GM12878 (cell line): Measurements from ENCODE around the gene B9D2. TPM values are rescaled to one million over a fixed set of nuclear protein-coding genes. Genes with fewer than 3 reads are reported as not detected.

Experiments used
- ATAC-seq: fragments of 200-7000 bp; cut with Tn5 transposase; 3 replicates; pipeline ENCODE4 v1.9.1; 2020; ENCODE audit warnings: mild to moderate bottlenecking, moderate library complexity
- BruUV-seq: library from RNA; stranded (reverse); fragments of 400-500 nt; replicated peaks from 2 replicates; lab custom pipeline; 2021; lab: Mats Ljungman, UMichigan
- CTCF ChIA-PET: fragments of 300-600 bp; sonication (Branson Sonifier 250); formaldehyde crosslinking; extraction: SDS; loops from one replicate; lab custom pipeline; 2021; ENCODE audit warnings: inconsistent platforms; lab: Yijun Ruan, JAX
- POLR2A ChIA-PET: fragments of 350-600 bp; formaldehyde crosslinking; extraction: SDS; loops from one replicate; lab custom pipeline; 2021; ENCODE audit warnings: inconsistent platforms; lab: Charles Lee
- RAD21 ChIA-PET: fragments of 300-600 bp; sonication (Branson Sonifier 250); formaldehyde crosslinking; loops from one replicate; lab custom pipeline; 2023; ENCODE audit warnings: antibody characterized with exemption; ENCODE audit not compliant: unreplicated experiment; lab: Charles Lee
- SMC1A ChIA-PET: fragments of 300-600 bp; sonication (Branson Sonifier 250); formaldehyde crosslinking; loops from one replicate; lab custom pipeline; 2023; ENCODE audit not compliant: unreplicated experiment, uncharacterized antibody; lab: Charles Lee
- DNase-seq: peaks from one replicate; pipeline ENCODE4 v3.0.0-alpha.2; 2011; ENCODE audit warnings: low read depth, low spot score
- FAIRE-seq: peaks from 3 replicates; lab custom pipeline; 2011; peaks lifted over from hg19 to GRCh38; lab: Jason Lieb, UNC
- H2AFZ ChIP-seq: 2 replicates; pipeline ENCODE4 v1.6.0; 2011; ENCODE audit warnings: low read depth, low read length, control low read depth; ENCODE audit not compliant: control insufficient read depth
- H3K27ac ChIP-seq: 2 replicates; pipeline ENCODE4 v1.5.1; 2011; ENCODE audit warnings: control low read depth; ENCODE audit not compliant: control insufficient read depth, insufficient read depth
- H3K27me3 ChIP-seq, 2 experiments: replicated peaks in 1 of 2; 2 replicates each; pipeline versions ENCODE4 v1.6.0 to v1.6.1; 2011; ENCODE audit warnings: low read length in 1 of 2; ENCODE audit not compliant: control insufficient read depth in 2 of 2, insufficient read depth in 2 of 2
- H3K36me3 ChIP-seq, 2 experiments: 2 replicates each; pipeline ENCODE4 v1.5.1; 2011; ENCODE audit warnings: low read length in 1 of 2; ENCODE audit not compliant: control insufficient read depth in 2 of 2, insufficient read depth in 2 of 2
- H3K4me1 ChIP-seq: 2 replicates; pipeline ENCODE4 v1.6.1; 2011; ENCODE audit warnings: mild to moderate bottlenecking, low read length, moderate library complexity, mixed read lengths; ENCODE audit not compliant: control insufficient read depth, insufficient read depth
- H3K4me2 ChIP-seq: 2 replicates; pipeline ENCODE4 v1.6.0; 2011; ENCODE audit warnings: control low read depth; ENCODE audit not compliant: control insufficient read depth, insufficient read depth
- H3K4me3 ChIP-seq: fragments of 200-600 bp; sonication (generic); 2 replicates; pipeline ENCODE4 v1.5.1; 2016
- H3K79me2 ChIP-seq: 2 replicates; pipeline ENCODE4 v1.6.0; 2011; ENCODE audit warnings: low read length; ENCODE audit not compliant: control insufficient read depth, insufficient read depth
- H3K9ac ChIP-seq: 2 replicates; pipeline ENCODE4 v1.8.0; 2011; ENCODE audit warnings: low read length, control low read depth, mixed read lengths; ENCODE audit not compliant: control insufficient read depth, insufficient read depth
- H3K9me3 ChIP-seq: replicated peaks from 3 replicates; pipeline ENCODE4 v1.5.1; 2011; ENCODE audit warnings: mild to moderate bottlenecking, low read length; ENCODE audit not compliant: control insufficient read depth, insufficient read depth
- H4K20me1 ChIP-seq: 2 replicates; pipeline ENCODE4 v1.6.0; 2011; ENCODE audit not compliant: control insufficient read depth, insufficient read depth
- IRF4 ChIP-seq: IDR thresholded peaks from 2 replicates; pipeline ENCODE4 v1.6.1; 2011; ENCODE audit warnings: low read depth, low read length
- SMAD5 ChIP-seq: IDR thresholded peaks from 2 replicates; pipeline ENCODE4 v1.6.1; 2016; ENCODE audit warnings: antibody characterized with exemption, low read depth
- SPI1 ChIP-seq: IDR thresholded peaks from 2 replicates; pipeline ENCODE4 v1.6.1; 2011; ENCODE audit warnings: low read depth, mild to moderate bottlenecking, low read length, moderate library complexity, borderline replicate concordance; ENCODE audit not compliant: insufficient read depth
- SUPT20H ChIP-seq: IDR thresholded peaks from 2 replicates; pipeline ENCODE4 v1.6.1; 2011; ENCODE audit warnings: low read depth, mild to moderate bottlenecking, low read length, moderate library complexity, borderline replicate concordance; ENCODE audit not compliant: control insufficient read depth
- TBL1XR1 ChIP-seq: IDR thresholded peaks from 2 replicates; pipeline ENCODE4 v1.6.1; 2012; ENCODE audit warnings: low read depth, low read length, improper control_type of control experiment
- ZNF384 ChIP-seq: IDR thresholded peaks from 2 replicates; pipeline ENCODE4 v1.6.1; 2012; ENCODE audit warnings: low read depth, mild to moderate bottlenecking, low read length, improper control_type of control experiment, borderline replicate concordance
- WGBS: methylation state at CpG from one replicate; pipeline ENCODE4 v1.1.6; 2016; ENCODE audit warnings: low lambda C conversion rate; ENCODE audit not compliant: insufficient replicate concordance, insufficient coverage; ENCODE audit errors: missing lambda C conversion rate; 5-methylcytosine and 5-hydroxymethylcytosine counted together
- in situ Hi-C: fragments of 300-500 bp; cut with MboI; formaldehyde crosslinking; loops from 9 replicates; pipeline ENCODE4 v1.14.3; 2018; ENCODE audit warnings: mixed read lengths
- intact Hi-C: fragments of 100-400 bp; cut with micrococcal nuclease; formaldehyde crosslinking; loops from one replicate; pipeline ENCODE4 v1.14.2; 2022; ENCODE audit not compliant: unreplicated experiment
- polyA plus RNA-seq, 11 experiments: library from polyadenylated mRNA; depleted of rRNA in 4 of 11; unstranded in 6 of 11; stranded (reverse) in 5 of 11; fragments of >200 nt; fragmentation: Nextera tagmentation in 4 of 11; fragmentation: Illumina TruSeq in 1 of 11; extraction: Ambion mirVana in 4 of 11; extraction: Trizol in 1 of 11; gene quantifications; 1 replicate in 1 of 11; 2 replicates in 10 of 11; pipeline versions ENCODE4 v1.2.1 to v1.2.3, GENCODE V29; 2011 to 2016; ENCODE audit warnings: inconsistent platforms in 2 of 11, missing spikeins in 2 of 11, low read depth in 1 of 11
- total RNA-seq, 4 experiments: library from RNA; depleted of rRNA in 3 of 4; stranded (reverse); fragments of >200 nt in 3 of 4; fragmentation: Illumina TruSeq in 1 of 4; extraction: Trizol in 1 of 4; gene quantifications; 2 replicates each; pipeline versions ENCODE4 v1.2.1 to v1.2.3, GENCODE V29; 2013 to 2021
- TF ChIP-seq, protein P1 (sequence below): IDR thresholded peaks from 2 replicates; pipeline ENCODE4 v1.6.1; 2012; ENCODE audit warnings: low read depth, low read length, improper control_type of control experiment
- TF ChIP-seq, protein P2 (sequence below): fragments of 450-650 bp; IDR thresholded peaks from 2 replicates; pipeline ENCODE4 v1.6.1; 2017; ENCODE audit warnings: low read depth, mild to moderate bottlenecking, moderate library complexity
- TF ChIP-seq, protein P3 (sequence below): fragments of 450-650 bp; formaldehyde crosslinking; IDR thresholded peaks from 2 replicates; pipeline ENCODE4 v1.4.0; 2020; ENCODE audit warnings: mild to moderate bottlenecking, moderate library complexity

B9D2 gene
- total and polyA plus RNA-seq, 10 of the 15 experiments (the other 5 are each of a cell fraction or from before 2014, with no cell fraction given), result 2.4 to 12.4 (median 5.0) TPM

- TF ChIP-seq, protein P1, sequence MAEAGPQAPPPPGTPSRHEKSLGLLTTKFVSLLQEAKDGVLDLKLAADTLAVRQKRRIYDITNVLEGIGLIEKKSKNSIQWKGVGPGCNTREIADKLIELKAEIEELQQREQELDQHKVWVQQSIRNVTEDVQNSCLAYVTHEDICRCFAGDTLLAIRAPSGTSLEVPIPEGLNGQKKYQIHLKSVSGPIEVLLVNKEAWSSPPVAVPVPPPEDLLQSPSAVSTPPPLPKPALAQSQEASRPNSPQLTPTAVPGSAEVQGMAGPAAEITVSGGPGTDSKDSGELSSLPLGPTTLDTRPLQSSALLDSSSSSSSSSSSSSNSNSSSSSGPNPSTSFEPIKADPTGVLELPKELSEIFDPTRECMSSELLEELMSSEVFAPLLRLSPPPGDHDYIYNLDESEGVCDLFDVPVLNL, result no peak
- TF ChIP-seq SUPT20H (no peak), ZNF384 (no peak), SPI1 (no peak)
- TF ChIP-seq, all 136 proteins: peak for 0
Observed at GRCh38 chr19:41398598-41398997, 34.6 kb upstream of the B9D2 start (continued).

GRCh38 chr19:41398050-41398418, 34.1 kb upstream of the B9D2 start:
- BruUV-seq, result no TSS peak
- FAIRE-seq (no peak), ATAC-seq (no peak), DNase-seq (no peak)
- CTCF ChIA-PET, result interaction anchor here (1.4 kb wide), 1 partner anchor 42 kb away, joined by 3 read pairs; no protein-coding TSS in a partner anchor
- H3K4me3 ChIP-seq, result peak overlapping the region; percentile 79
- RAD21 ChIA-PET, result no interaction called here
- TF ChIP-seq, protein P2, sequence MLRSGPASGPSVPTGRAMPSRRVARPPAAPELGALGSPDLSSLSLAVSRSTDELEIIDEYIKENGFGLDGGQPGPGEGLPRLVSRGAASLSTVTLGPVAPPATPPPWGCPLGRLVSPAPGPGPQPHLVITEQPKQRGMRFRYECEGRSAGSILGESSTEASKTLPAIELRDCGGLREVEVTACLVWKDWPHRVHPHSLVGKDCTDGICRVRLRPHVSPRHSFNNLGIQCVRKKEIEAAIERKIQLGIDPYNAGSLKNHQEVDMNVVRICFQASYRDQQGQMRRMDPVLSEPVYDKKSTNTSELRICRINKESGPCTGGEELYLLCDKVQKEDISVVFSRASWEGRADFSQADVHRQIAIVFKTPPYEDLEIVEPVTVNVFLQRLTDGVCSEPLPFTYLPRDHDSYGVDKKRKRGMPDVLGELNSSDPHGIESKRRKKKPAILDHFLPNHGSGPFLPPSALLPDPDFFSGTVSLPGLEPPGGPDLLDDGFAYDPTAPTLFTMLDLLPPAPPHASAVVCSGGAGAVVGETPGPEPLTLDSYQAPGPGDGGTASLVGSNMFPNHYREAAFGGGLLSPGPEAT, result no peak
- TF ChIP-seq, protein P3, sequence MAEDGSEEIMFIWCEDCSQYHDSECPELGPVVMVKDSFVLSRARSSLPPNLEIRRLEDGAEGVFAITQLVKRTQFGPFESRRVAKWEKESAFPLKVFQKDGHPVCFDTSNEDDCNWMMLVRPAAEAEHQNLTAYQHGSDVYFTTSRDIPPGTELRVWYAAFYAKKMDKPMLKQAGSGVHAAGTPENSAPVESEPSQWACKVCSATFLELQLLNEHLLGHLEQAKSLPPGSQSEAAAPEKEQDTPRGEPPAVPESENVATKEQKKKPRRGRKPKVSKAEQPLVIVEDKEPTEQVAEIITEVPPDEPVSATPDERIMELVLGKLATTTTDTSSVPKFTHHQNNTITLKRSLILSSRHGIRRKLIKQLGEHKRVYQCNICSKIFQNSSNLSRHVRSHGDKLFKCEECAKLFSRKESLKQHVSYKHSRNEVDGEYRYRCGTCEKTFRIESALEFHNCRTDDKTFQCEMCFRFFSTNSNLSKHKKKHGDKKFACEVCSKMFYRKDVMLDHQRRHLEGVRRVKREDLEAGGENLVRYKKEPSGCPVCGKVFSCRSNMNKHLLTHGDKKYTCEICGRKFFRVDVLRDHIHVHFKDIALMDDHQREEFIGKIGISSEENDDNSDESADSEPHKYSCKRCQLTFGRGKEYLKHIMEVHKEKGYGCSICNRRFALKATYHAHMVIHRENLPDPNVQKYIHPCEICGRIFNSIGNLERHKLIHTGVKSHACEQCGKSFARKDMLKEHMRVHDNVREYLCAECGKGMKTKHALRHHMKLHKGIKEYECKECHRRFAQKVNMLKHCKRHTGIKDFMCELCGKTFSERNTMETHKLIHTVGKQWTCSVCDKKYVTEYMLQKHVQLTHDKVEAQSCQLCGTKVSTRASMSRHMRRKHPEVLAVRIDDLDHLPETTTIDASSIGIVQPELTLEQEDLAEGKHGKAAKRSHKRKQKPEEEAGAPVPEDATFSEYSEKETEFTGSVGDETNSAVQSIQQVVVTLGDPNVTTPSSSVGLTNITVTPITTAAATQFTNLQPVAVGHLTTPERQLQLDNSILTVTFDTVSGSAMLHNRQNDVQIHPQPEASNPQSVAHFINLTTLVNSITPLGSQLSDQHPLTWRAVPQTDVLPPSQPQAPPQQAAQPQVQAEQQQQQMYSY (CRISPR knock-in tag), result no peak
- TF ChIP-seq IRF4 (no peak), SMAD5 (no peak), TBL1XR1 (no peak)
- intact Hi-C loops (loop anchor here (5.0 kb wide), 1 partner anchor 136 kb away; the partner anchor contains the start of gene HNRNPUL1), in situ Hi-C loops (no loop called here)
- peak overlapping the region; percentile 99 for H3K9ac ChIP-seq
- SMC1A ChIA-PET, result interaction anchor here (1.3 kb wide), 1 partner anchor 10 kb away, joined by 5 read pairs; no protein-coding TSS in a partner anchor
- H2AFZ ChIP-seq, result peak overlapping the region; percentile 91
- no peaks in the 10 kb centered on the region for H4K20me1 ChIP-seq
- POLR2A ChIA-PET, result interaction anchor here (0.8 to 1.4 kb wide), 3 partner anchors 11 to 41 kb away, joined by 3 to 6 read pairs (median 3); partner anchors contain the start of gene B9D2
- peak overlapping the region; percentile 99 for H3K27ac ChIP-seq
- no peaks in the 10 kb centered on the region for H3K27me3 ChIP-seq
- peaks cover 0 to 2% of the 10 kb centered on the region in 2 experiments; a peak in 1 of 4 replicates for H3K36me3 ChIP-seq
- H3K4me1 ChIP-seq, result peaks cover 19% of the 10 kb centered on the region
- H3K9me3 ChIP-seq, result no peaks in the 10 kb centered on the region
- peak overlapping the region; percentile 89; the same call in 1 of the 2 replicates for H3K4me2 ChIP-seq
- peaks cover 54% of the 10 kb centered on the region for H3K79me2 ChIP-seq
- 1% methylated on average over 5 of the region's 5 CpGs for WGBS
